ENCODE results near the gene DNAJC1.
"Not testable (repeated sequence)": the region's sequence is repeated elsewhere in the genome, so short reads cannot be mapped to it uniquely, and the experiment has no call there.

DNAJC1 gene

GRCh38 chr10:22034333-22034732 is 30.8 kb upstream of the DNAJC1 start:
- H3K9me3 ChIP-seq (ENCODE audit: control insufficient read depth, insufficient read depth, low read length), result peaks cover 3% of the 10 kb centered on the region; the same call in 1 of the 2 replicates
- no peaks in the 10 kb centered on the region for H3K36me3 ChIP-seq (ENCODE audit: control insufficient read depth, low read length)
- no peak overlapping the region for H3K4me3 ChIP-seq (ENCODE audit: low read length)
- H4K20me1 ChIP-seq (ENCODE audit: control insufficient read depth, insufficient read depth, low read depth, low read length), result no peaks in the 10 kb centered on the region
- no peaks in the 10 kb centered on the region for H3K79me2 ChIP-seq (ENCODE audit: control insufficient read depth, low read length)
- no peaks in the 10 kb centered on the region for H3K9me2 ChIP-seq (replicated peaks; ENCODE audit: control insufficient read depth, low read length)
- no peak overlapping the region for H3K4me2 ChIP-seq (ENCODE audit: low read length)
- H3F3A ChIP-seq (ENCODE audit: control insufficient read depth, insufficient read depth), result no peaks in the 10 kb centered on the region
- no peak for TF ChIP-seq CTCF (IDR thresholded peaks at IDR 0.05; ENCODE audit: low read depth, low read length, poor library complexity, severe bottlenecking)
- TF ChIP-seq EZH2phosphoT487 (IDR thresholded peaks at IDR 0.05; ENCODE audit: borderline replicate concordance, low read length), result no peak
- H3K27me3 ChIP-seq (ENCODE audit: control insufficient read depth, low read length), result no peaks in the 10 kb centered on the region
- no peaks in the 10 kb centered on the region for H3K4me1 ChIP-seq (ENCODE audit: control insufficient read depth, low read length)
- no peak overlapping the region for H3K27ac ChIP-seq (ENCODE audit: low read depth, low read length)

GRCh38 chr10:22032268-22032667 is 28.7 kb upstream of the DNAJC1 start:
- H3K4me2 ChIP-seq (ENCODE audit: low read length); H3K4me1 ChIP-seq (ENCODE audit: control insufficient read depth, low read length); H4K20me1 ChIP-seq (ENCODE audit: control insufficient read depth, insufficient read depth, low read depth, low read length); H3K9me2 ChIP-seq (replicated peaks; ENCODE audit: control insufficient read depth, low read length); H3K27me3 ChIP-seq (ENCODE audit: control insufficient read depth, low read length); H3K9me3 ChIP-seq (ENCODE audit: control insufficient read depth, insufficient read depth, low read length); H3K36me3 ChIP-seq (ENCODE audit: control insufficient read depth, low read length); H3K79me2 ChIP-seq (ENCODE audit: control insufficient read depth, low read length); H3F3A ChIP-seq (ENCODE audit: control insufficient read depth, insufficient read depth); H3K27ac ChIP-seq (ENCODE audit: low read depth, low read length); H3K4me3 ChIP-seq (ENCODE audit: low read length): not testable (repeated sequence)

- Histone ChIP-seq H3F3A (ENCODE audit: control insufficient read depth, insufficient read depth) (no peaks in the 10 kb centered on the region), H4K20me1 (ENCODE audit: control insufficient read depth, insufficient read depth, low read depth, low read length) (no peaks in the 10 kb centered on the region), H3K27me3 (ENCODE audit: control insufficient read depth, low read length) (no peaks in the 10 kb centered on the region), H3K4me2 (ENCODE audit: low read length) (no peak overlapping the region), H3K4me1 (ENCODE audit: control insufficient read depth, low read length) (no peaks in the 10 kb centered on the region), H3K9me2 (replicated peaks; ENCODE audit: control insufficient read depth, low read length) (no peaks in the 10 kb centered on the region), H3K36me3 (ENCODE audit: control insufficient read depth, low read length) (no peaks in the 10 kb centered on the region), H3K27ac (ENCODE audit: low read depth, low read length) (no peak overlapping the region), H3K4me3 (ENCODE audit: low read length) (no peak overlapping the region), H3K79me2 (ENCODE audit: control insufficient read depth, low read length) (no peaks in the 10 kb centered on the region), H3K9me3 (ENCODE audit: control insufficient read depth, insufficient read depth, low read length) (peaks cover 3% of the 10 kb centered on the region; the same call in 1 of the 2 replicates)
- TF ChIP-seq EZH2phosphoT487 (IDR thresholded peaks at IDR 0.05; ENCODE audit: borderline replicate concordance, low read length) (no peak), CTCF (IDR thresholded peaks at IDR 0.05; ENCODE audit: low read depth, low read length, poor library complexity, severe bottlenecking) (no peak)
Observed at GRCh38 chr10:22030421-22030820, 26.9 kb upstream of the DNAJC1 start.

GRCh38 chr10:22029445-22030236 is 26.1 kb upstream of the DNAJC1 start:
- no peak for TF ChIP-seq EZH2phosphoT487 (IDR thresholded peaks at IDR 0.05; ENCODE audit: borderline replicate concordance, low read length)
- no peak for TF ChIP-seq CTCF (IDR thresholded peaks at IDR 0.05; ENCODE audit: low read depth, low read length, poor library complexity, severe bottlenecking)
- Histone ChIP-seq H3K4me1 (ENCODE audit: control insufficient read depth, low read length) (no peaks in the 10 kb centered on the region), H3K27ac (ENCODE audit: low read depth, low read length) (no peak overlapping the region), H3K4me2 (ENCODE audit: low read length) (no peak overlapping the region), H3K9me3 (ENCODE audit: control insufficient read depth, insufficient read depth, low read length) (no peaks in the 10 kb centered on the region), H3K4me3 (ENCODE audit: low read length) (no peak overlapping the region), H3K27me3 (ENCODE audit: control insufficient read depth, low read length) (peaks cover 3% of the 10 kb centered on the region), H3F3A (ENCODE audit: control insufficient read depth, insufficient read depth) (no peaks in the 10 kb centered on the region), H3K36me3 (ENCODE audit: control insufficient read depth, low read length) (no peaks in the 10 kb centered on the region), H4K20me1 (ENCODE audit: control insufficient read depth, insufficient read depth, low read depth, low read length) (no peaks in the 10 kb centered on the region), H3K79me2 (ENCODE audit: control insufficient read depth, low read length) (no peaks in the 10 kb centered on the region), H3K9me2 (replicated peaks; ENCODE audit: control insufficient read depth, low read length) (no peaks in the 10 kb centered on the region)
